ENCODE results near the gene MED29. TPM values are rescaled to one million over a fixed set of nuclear protein-coding genes. Genes with fewer than 3 reads are reported as not detected.

MED29 gene
- total RNA-seq, 1 donor from 2014 or later, result 13.7 TPM

Other genes starting within 250 kb of the MED29 start
- gene NCCRP1, start 194.4 kb upstream of the MED29 start, total RNA-seq (ENCODE audit: insufficient read depth, low replicate concordance), result 1.4 TPM
- gene SYCN, start 187.1 kb upstream of the MED29 start, total RNA-seq (ENCODE audit: insufficient read depth, low replicate concordance), result not detected
- not detected for gene IFNL3, start 146.4 kb upstream of the MED29 start, total RNA-seq (ENCODE audit: insufficient read depth, low replicate concordance)
- gene IFNL4, start 142.5 kb upstream of the MED29 start, total RNA-seq (ENCODE audit: insufficient read depth, low replicate concordance), result not detected
- gene IFNL2, start 123.0 kb upstream of the MED29 start, total RNA-seq (ENCODE audit: insufficient read depth, low replicate concordance), result not detected
- not detected for gene IFNL1, start 95.0 kb upstream of the MED29 start, total RNA-seq (ENCODE audit: insufficient read depth, low replicate concordance)
- 4.8 TPM for gene LRFN1, start 70.5 kb upstream of the MED29 start, total RNA-seq (ENCODE audit: insufficient read depth, low replicate concordance)
- gene GMFG, start 55.3 kb upstream of the MED29 start, total RNA-seq (ENCODE audit: insufficient read depth, low replicate concordance), result 7.9 TPM
- 35.9 TPM for gene SAMD4B, start 49.0 kb upstream of the MED29 start, total RNA-seq (ENCODE audit: insufficient read depth, low replicate concordance)
- gene PAF1, start 272 bp upstream of the MED29 start, total RNA-seq (ENCODE audit: insufficient read depth, low replicate concordance), result 12.5 TPM
- gene ZFP36, start 15.5 kb downstream of the MED29 start, total RNA-seq (ENCODE audit: insufficient read depth, low replicate concordance), result 15.4 TPM
- gene PLEKHG2, start 21.3 kb downstream of the MED29 start, total RNA-seq (ENCODE audit: insufficient read depth, low replicate concordance), result 37.8 TPM
- 87.2 TPM for gene RPS16, start 44.6 kb downstream of the MED29 start, total RNA-seq (ENCODE audit: insufficient read depth, low replicate concordance)
- gene SUPT5H, start 54.2 kb downstream of the MED29 start, total RNA-seq (ENCODE audit: insufficient read depth, low replicate concordance), result 41.4 TPM
- gene TIMM50, start 89.5 kb downstream of the MED29 start, total RNA-seq (ENCODE audit: insufficient read depth, low replicate concordance), result 109 TPM
- gene DLL3, start 107.6 kb downstream of the MED29 start, total RNA-seq (ENCODE audit: insufficient read depth, low replicate concordance), result not detected
- gene SELENOV, start 123.8 kb downstream of the MED29 start, total RNA-seq (ENCODE audit: insufficient read depth, low replicate concordance), result not detected
- gene EID2B, start 141.5 kb downstream of the MED29 start, total RNA-seq (ENCODE audit: insufficient read depth, low replicate concordance), result 11.3 TPM
- 10.1 TPM for gene EID2, start 148.8 kb downstream of the MED29 start, total RNA-seq (ENCODE audit: insufficient read depth, low replicate concordance)
- not detected for gene LGALS13, start 211.1 kb downstream of the MED29 start, total RNA-seq (ENCODE audit: insufficient read depth, low replicate concordance)